CD4-positive, alpha-beta memory T cell (primary cell): ENCODE results near the gene SLC9C1. TPM values are rescaled to one million over a fixed set of nuclear protein-coding genes. Genes with fewer than 3 reads are reported as not detected.

Experiments used
- CTCF ChIA-PET: fragments of 350-600 bp; sonication (Branson Sonifier 250); formaldehyde crosslinking; loops from one replicate; lab custom pipeline; 2021; ENCODE audit warnings: inconsistent platforms; ENCODE audit not compliant: partially characterized antibody; lab: Charles Lee
- POLR2A ChIA-PET: fragments of 350-600 bp; sonication (Branson Sonifier 250); formaldehyde crosslinking; loops from one replicate; lab custom pipeline; 2021; ENCODE audit not compliant: partially characterized antibody; lab: Charles Lee
- DNase-seq, 5 donors: peaks; one replicate each; pipeline versions ENCODE4 v3.0.0 to v3.0.0-alpha.2; 2020 to 2022; ENCODE audit warnings: mixed read lengths in 1 of 5
- H3K27ac ChIP-seq: one replicate; pipeline ENCODE4 v1.7.0; 2013; ENCODE audit warnings: low read depth, low read length
- H3K27me3 ChIP-seq: 2 replicates; pipeline ENCODE4 v1.7.0; 2013; ENCODE audit warnings: mild to moderate bottlenecking, low read length, moderate library complexity; ENCODE audit not compliant: insufficient read depth
- H3K36me3 ChIP-seq: 2 replicates; pipeline ENCODE4 v1.7.0; 2013; ENCODE audit warnings: mild to moderate bottlenecking, low read length, moderate library complexity; ENCODE audit not compliant: insufficient read depth
- H3K4me1 ChIP-seq: 2 replicates; pipeline ENCODE4 v1.7.0; 2013; ENCODE audit warnings: mild to moderate bottlenecking, low read length, moderate library complexity; ENCODE audit not compliant: insufficient read depth
- H3K4me3 ChIP-seq, 2 donors: one replicate each; pipeline ENCODE4 v1.7.0; 2013; ENCODE audit warnings: low read length in 2 of 2, mild to moderate bottlenecking in 1 of 2
- H3K9me3 ChIP-seq, 2 donors: one replicate each; pipeline ENCODE4 v1.7.0; 2013; ENCODE audit warnings: low read length in 2 of 2, control low read depth in 1 of 2; ENCODE audit not compliant: control insufficient read depth in 1 of 2
- H3K27ac Mint-ChIP-seq, 7 donors: one replicate each; pipeline ENCODE4 v1.8.0; 2020 to 2021; ENCODE audit warnings: mixed read lengths in 7 of 7, mild to moderate bottlenecking in 6 of 7, inconsistent platforms in 3 of 7, moderate library complexity in 3 of 7
- H3K27me3 Mint-ChIP-seq, 2 donors: one replicate each; pipeline ENCODE4 v1.8.0; 2020 to 2021; ENCODE audit warnings: mixed read lengths in 2 of 2
- H3K36me3 Mint-ChIP-seq, 2 donors: one replicate each; pipeline ENCODE4 v1.8.0; 2020 to 2021; ENCODE audit warnings: mixed read lengths in 2 of 2, inconsistent platforms in 1 of 2, mild to moderate bottlenecking in 1 of 2
- H3K4me1 Mint-ChIP-seq, 4 donors: one replicate each; pipeline ENCODE4 v1.8.0; 2020 to 2021; ENCODE audit warnings: mixed read lengths in 4 of 4, mild to moderate bottlenecking in 1 of 4
- H3K4me3 Mint-ChIP-seq, 8 donors: one replicate each; pipeline ENCODE4 v1.8.0; 2020 to 2021; ENCODE audit warnings: mixed read lengths in 8 of 8, mild to moderate bottlenecking in 7 of 8, moderate library complexity in 6 of 8, inconsistent platforms in 3 of 8
- H3K9me3 Mint-ChIP-seq, 8 donors: one replicate each; pipeline ENCODE4 v1.8.0; 2020 to 2021; ENCODE audit warnings: mixed read lengths in 8 of 8, mild to moderate bottlenecking in 5 of 8, inconsistent platforms in 3 of 8, moderate library complexity in 1 of 8
- intact Hi-C: fragments of 100-400 bp; cut with micrococcal nuclease; formaldehyde crosslinking; loops from one replicate; pipeline ENCODE4 v1.15.1; 2023
- polyA plus RNA-seq, 2 donors: library from polyadenylated mRNA; unstranded; fragments of 300-500 nt; fragmentation: Illumina TruSeq; gene quantifications; one replicate each; pipeline ENCODE4 v1.2.3, GENCODE V29; 2021
- total RNA-seq, 2 experiments: library from RNA; stranded (reverse); gene quantifications; one replicate each; pipeline ENCODE4 v1.2.3, GENCODE V29; 2021

Gene SLC9C1
- total RNA-seq (not detected), polyA plus RNA-seq (not detected)

DNA sequence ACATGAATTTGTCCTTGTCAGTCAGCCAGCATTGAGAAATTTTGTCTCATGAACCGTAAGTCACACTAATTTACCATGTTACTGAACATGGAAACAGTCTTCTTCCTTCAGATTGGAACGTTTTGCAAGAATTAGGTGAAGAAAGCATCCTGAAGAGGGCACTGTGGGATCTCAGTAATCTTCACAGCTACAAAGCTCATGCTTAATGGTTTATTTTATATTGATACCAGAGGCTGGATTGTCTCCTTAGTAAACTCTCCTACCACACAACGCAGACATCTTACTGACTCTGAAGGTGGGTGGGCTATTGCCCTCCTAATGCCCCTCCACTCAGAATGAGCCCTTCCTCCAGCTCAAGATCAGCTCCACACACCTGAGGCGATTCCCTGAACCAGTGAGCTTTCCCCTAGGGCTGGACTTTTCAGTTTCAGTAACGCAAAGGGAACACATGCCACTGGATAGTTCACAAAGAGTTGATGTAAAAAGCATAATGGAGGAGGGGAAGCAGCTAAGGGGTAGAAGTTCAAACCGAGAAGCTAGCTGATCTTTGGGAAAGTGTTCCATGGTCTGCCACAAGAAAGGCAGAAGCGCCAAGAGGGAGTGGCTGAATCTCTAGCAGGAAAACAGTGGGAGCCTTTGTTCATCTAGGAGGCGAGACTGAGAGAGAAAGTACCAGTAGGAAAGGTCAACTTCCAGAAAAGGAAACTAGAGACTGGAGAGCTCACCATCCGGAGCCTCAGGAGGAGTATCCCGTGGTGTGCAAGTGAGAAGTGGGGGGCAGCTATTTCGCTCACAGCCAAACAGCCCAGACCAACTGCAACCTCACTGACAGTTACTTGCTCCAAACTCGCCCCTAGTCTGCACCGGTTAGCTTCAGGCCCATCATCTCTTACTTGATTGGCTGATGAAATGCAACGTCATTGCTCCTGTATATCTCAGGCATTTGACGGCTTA is at the start of gene SLC9C1:
SLC9C1 (minus strand) TSS at position 849 of the 954 bp plus-strand sequence. CDS start 7,425 bp downstream, outside the sequence.
- DNase-seq = peak in 4 of 5 donors; percentile 35 to 56 (median 38)

GRCh38 chr3:112341386-112341785 is 47.4 kb upstream of the SLC9C1 start:
- peaks cover 0 to 27% (median 18%) of the 10 kb centered on the region in 4 donors for H3K4me1 Mint-ChIP-seq
- ChIA-PET POLR2A (no interaction called here), CTCF (no interaction called here)
- H3K27ac ChIP-seq = no peak overlapping the region
- H3K27me3 ChIP-seq = no peaks in the 10 kb centered on the region
- H3K4me3 ChIP-seq = no peak overlapping the region
- intact Hi-C loops = no loop called here
- no peaks in the 10 kb centered on the region for H3K27me3 Mint-ChIP-seq
- no peaks in the 10 kb centered on the region for H3K9me3 ChIP-seq
- H3K27ac Mint-ChIP-seq = peak overlapping the region in 1 of 7 donors; percentile 50
- peaks cover 3% of the 10 kb centered on the region for H3K4me1 ChIP-seq
- peaks cover 0 to 12% (median 3%) of the 10 kb centered on the region in 8 donors for H3K9me3 Mint-ChIP-seq
- H3K36me3 Mint-ChIP-seq = peaks cover 2 to 5% of the 10 kb centered on the region in 2 donors
- DNase-seq = no peak
- H3K36me3 ChIP-seq = no peaks in the 10 kb centered on the region
- H3K4me3 Mint-ChIP-seq = no peak overlapping the region

More for the DNA sequence above, at the start of gene SLC9C1:
- CTCF ChIA-PET = interaction anchor here (0.9 to 4.8 kb wide), 32 partner anchors 9 to 241 kb away, joined by 3 to 52 read pairs (median 6); no protein-coding TSS in a partner anchor
- no peaks in the 10 kb centered on the region for H3K9me3 ChIP-seq
- peaks cover 0 to 3% (median 0%) of the 10 kb centered on the region in 8 donors for H3K9me3 Mint-ChIP-seq
- POLR2A ChIA-PET = interaction anchor here (1.2 to 1.5 kb wide), 2 partner anchors 11 to 205 kb away, joined by 4 to 7 read pairs; no protein-coding TSS in a partner anchor
- H3K4me1 ChIP-seq = peaks cover 19% of the 10 kb centered on the region
- no peak within 1 kb of the TSS for H3K4me3 ChIP-seq
- H3K27ac Mint-ChIP-seq = peak within 1 kb of the TSS in 1 of 7 donors; percentile 17
- no peaks in the 10 kb centered on the region for H3K36me3 ChIP-seq
- intact Hi-C loops = loop anchor here (1.0 to 2.0 kb wide), 4 partner anchors 157 to 238 kb away; no protein-coding TSS in a partner anchor
- H3K27ac ChIP-seq = no peak within 1 kb of the TSS
- no peaks in the 10 kb centered on the region for H3K27me3 ChIP-seq
- peaks cover 0 to 2% of the 10 kb centered on the region in 2 donors for H3K27me3 Mint-ChIP-seq
- peak within 1 kb of the TSS; percentile 9 to 76 (median 48) for H3K4me3 Mint-ChIP-seq
- H3K36me3 Mint-ChIP-seq = no peaks in the 10 kb centered on the region
- peaks cover 15 to 28% (median 25%) of the 10 kb centered on the region in 4 donors for H3K4me1 Mint-ChIP-seq

- no peaks in the 10 kb centered on the region for H3K27me3 ChIP-seq
- H3K4me1 ChIP-seq = peaks cover 13% of the 10 kb centered on the region
- CTCF ChIA-PET = no interaction called here
- no peaks in the 10 kb centered on the region for H3K36me3 ChIP-seq
- Mint-ChIP-seq H3K27ac (peak overlapping the region in 2 of 7 donors; percentile 21 to 68), H3K9me3 (peaks cover 0 to 12% (median 3%) of the 10 kb centered on the region in 8 donors), H3K4me3 (no peak overlapping the region), H3K36me3 (peaks cover 2% of the 10 kb centered on the region in 2 donors), H3K27me3 (no peaks in the 10 kb centered on the region), H3K4me1 (peaks cover 7 to 40% (median 26%) of the 10 kb centered on the region in 4 donors)
- no peaks in the 10 kb centered on the region for H3K9me3 ChIP-seq
- H3K27ac ChIP-seq = no peak overlapping the region
- intact Hi-C loops = no loop called here
- POLR2A ChIA-PET = no interaction called here
- DNase-seq = no peak
- H3K4me3 ChIP-seq = no peak overlapping the region
These were observed 45.6 kb upstream of the SLC9C1 start for GRCh38 chr3:112339609-112340008.

GRCh38 chr3:112339134-112339533 is 45.1 kb upstream of the SLC9C1 start:
- intact Hi-C loops = no loop called here
- Mint-ChIP-seq H3K4me3 (no peak overlapping the region), H3K9me3 (peaks cover 0 to 8% (median 3%) of the 10 kb centered on the region in 8 donors), H3K4me1 (peaks cover 7 to 45% (median 30%) of the 10 kb centered on the region in 4 donors), H3K27me3 (no peaks in the 10 kb centered on the region), H3K36me3 (peaks cover 2% of the 10 kb centered on the region in 2 donors), H3K27ac (peak overlapping the region in 2 of 7 donors; percentile 52 to 68)
- POLR2A ChIA-PET = no interaction called here
- H3K27me3 ChIP-seq = no peaks in the 10 kb centered on the region
- no peak overlapping the region for H3K27ac ChIP-seq
- no peak overlapping the region for H3K4me3 ChIP-seq
- CTCF ChIA-PET = interaction anchor here (1.2 kb wide), 1 partner anchor 161 kb away, joined by 3 read pairs; no protein-coding TSS in a partner anchor
- no peak for DNase-seq
- no peaks in the 10 kb centered on the region for H3K9me3 ChIP-seq
- H3K4me1 ChIP-seq = peaks cover 17% of the 10 kb centered on the region
- no peaks in the 10 kb centered on the region for H3K36me3 ChIP-seq

GRCh38 chr3:112338727-112339056 is 44.7 kb upstream of the SLC9C1 start:
- intact Hi-C loops = no loop called here
- POLR2A ChIA-PET = no interaction called here
- Mint-ChIP-seq H3K4me1 (peaks cover 11 to 49% (median 35%) of the 10 kb centered on the region in 4 donors), H3K9me3 (peaks cover 0 to 4% (median under 1%) of the 10 kb centered on the region in 8 donors), H3K4me3 (no peak overlapping the region), H3K27me3 (no peaks in the 10 kb centered on the region), H3K27ac (no peak overlapping the region), H3K36me3 (peaks cover under 1% of the 10 kb centered on the region in 2 donors)
- DNase-seq = no peak
- Histone ChIP-seq H3K36me3 (no peaks in the 10 kb centered on the region), H3K9me3 (no peaks in the 10 kb centered on the region), H3K27me3 (no peaks in the 10 kb centered on the region), H3K4me1 (peaks cover 22% of the 10 kb centered on the region), H3K4me3 (no peak overlapping the region), H3K27ac (no peak overlapping the region)
- CTCF ChIA-PET = interaction anchor here (0.9 to 1.2 kb wide), 2 partner anchors 8 to 161 kb away, joined by 3 to 4 read pairs; no protein-coding TSS in a partner anchor

DNA sequence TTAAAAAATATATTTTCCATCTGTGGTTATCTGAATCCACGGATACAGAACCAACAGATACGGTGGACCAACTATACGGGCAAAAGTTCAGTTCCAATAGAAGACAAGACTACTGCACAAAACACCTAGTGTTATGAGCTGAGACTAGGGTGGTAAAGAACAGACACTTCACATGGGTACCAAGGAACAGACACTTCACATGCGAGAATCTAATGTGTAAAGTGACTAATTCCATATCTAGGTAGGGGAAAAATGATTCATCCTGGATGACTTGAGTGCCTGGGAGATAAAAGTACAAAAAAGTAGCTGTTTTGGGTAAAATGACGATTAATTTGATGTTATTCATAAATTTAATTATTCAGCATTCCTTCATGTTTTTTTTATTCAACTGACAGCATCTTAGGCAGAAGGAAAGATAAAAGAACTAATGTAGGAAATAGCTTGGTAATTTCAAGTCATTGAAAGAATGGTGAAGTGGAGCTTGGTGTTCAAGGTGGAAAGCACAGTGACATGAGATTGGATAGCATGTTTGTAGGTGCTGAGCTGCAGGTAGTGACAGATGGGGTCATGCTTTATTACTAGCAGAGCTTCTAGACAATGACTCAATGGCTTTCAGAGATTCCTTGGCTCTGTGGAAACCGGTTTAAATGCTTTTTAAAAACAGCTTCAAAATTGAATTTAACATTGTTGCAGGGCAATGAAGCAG is 44.2 kb upstream of the SLC9C1 start:
- no peaks in the 10 kb centered on the region for H3K27me3 ChIP-seq
- intact Hi-C loops = no loop called here
- peaks cover 0 to 3% (median 0%) of the 10 kb centered on the region in 8 donors for H3K9me3 Mint-ChIP-seq
- CTCF ChIA-PET = interaction anchor here (0.9 to 1.2 kb wide), 2 partner anchors 9 to 162 kb away, joined by 3 to 4 read pairs; no protein-coding TSS in a partner anchor
- H3K27ac ChIP-seq = no peak overlapping the region
- peaks cover 0 to 2% of the 10 kb centered on the region in 2 donors for H3K36me3 Mint-ChIP-seq
- no peaks in the 10 kb centered on the region for H3K27me3 Mint-ChIP-seq
- POLR2A ChIA-PET = no interaction called here
- H3K27ac Mint-ChIP-seq = peak overlapping the region in 1 of 7 donors; percentile 10
- H3K4me1 ChIP-seq = peaks cover 27% of the 10 kb centered on the region
- peak overlapping the region in 1 of 8 donors; percentile 8 for H3K4me3 Mint-ChIP-seq
- H3K4me1 Mint-ChIP-seq = peaks cover 12 to 54% (median 38%) of the 10 kb centered on the region in 4 donors
- H3K36me3 ChIP-seq = no peaks in the 10 kb centered on the region
- H3K4me3 ChIP-seq = no peak overlapping the region
- H3K9me3 ChIP-seq = no peaks in the 10 kb centered on the region
- DNase-seq = no peak
